ENCODE measurements around the gene PAOX.

Gene PAOX

DNA sequence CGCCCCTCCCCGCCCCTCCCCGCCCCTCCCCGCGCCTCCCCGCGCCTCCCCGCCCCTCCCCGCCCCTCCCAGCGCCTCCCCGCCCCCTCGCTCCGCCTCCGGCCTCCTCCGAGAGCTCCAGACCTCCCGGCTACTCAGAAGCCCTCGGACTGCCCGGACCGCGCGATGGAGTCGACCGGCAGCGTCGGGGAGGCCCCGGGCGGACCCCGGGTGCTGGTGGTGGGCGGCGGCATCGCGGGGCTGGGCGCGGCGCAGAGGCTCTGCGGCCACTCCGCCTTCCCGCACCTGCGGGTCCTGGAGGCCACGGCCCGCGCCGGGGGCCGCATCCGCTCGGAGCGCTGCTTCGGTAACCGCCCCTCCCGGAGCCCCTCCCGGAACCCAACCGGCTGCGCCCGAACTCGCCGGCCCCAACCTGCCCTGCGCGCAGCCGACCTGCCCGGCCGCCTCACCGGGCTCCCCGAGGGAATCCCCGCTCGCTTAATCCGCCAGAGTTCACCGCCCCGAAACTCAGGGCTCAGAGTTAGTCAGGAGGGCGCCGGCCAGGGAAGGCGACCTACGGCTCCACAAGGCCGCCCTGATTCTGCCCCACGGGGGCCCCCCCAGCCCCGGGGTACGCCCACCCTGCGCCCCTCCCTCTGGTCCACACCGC, at the start of gene PAOX:
Gene PAOX (plus strand): TSS at position 111 of the 649 bp plus-strand sequence. CDS start 55 bp downstream, at position 166.
- peak; percentile 44 for DNase-seq

DNA sequence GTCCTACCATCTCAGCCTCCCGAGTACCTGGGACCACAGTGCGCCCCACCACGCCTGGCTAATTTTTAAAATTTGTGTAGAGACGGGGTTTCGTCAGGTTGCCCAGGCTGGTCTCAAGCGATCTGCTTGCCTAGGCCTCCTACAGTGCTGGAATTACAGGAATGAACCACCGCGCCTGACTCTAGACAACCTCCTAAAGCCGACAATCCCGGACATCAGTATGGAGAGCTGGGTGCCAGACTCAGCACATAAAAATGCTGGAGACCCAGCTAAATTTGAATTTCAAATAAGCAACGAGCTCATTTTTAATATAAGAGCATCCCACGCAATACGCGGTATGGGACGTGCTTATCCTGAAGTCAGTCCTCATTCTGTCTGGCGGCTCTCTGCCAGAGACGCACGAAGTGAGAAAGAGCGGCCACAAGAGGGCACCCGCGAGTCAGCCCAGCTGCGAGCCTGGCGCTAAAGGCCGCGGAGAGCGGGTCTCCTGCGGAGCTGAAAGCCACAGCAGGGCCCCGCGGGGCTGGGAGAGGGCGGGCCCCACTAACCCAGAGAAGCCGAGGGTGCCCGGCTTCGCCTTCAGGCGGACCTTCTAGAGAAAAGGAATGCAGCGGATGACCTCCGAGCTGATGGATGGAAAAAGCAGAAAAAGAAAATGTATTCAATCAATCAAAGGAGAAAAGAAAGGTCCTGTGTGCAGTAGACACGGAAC, 49.4 kb upstream of the PAOX start:
- peak; percentile 89 for DNase-seq

DNA sequence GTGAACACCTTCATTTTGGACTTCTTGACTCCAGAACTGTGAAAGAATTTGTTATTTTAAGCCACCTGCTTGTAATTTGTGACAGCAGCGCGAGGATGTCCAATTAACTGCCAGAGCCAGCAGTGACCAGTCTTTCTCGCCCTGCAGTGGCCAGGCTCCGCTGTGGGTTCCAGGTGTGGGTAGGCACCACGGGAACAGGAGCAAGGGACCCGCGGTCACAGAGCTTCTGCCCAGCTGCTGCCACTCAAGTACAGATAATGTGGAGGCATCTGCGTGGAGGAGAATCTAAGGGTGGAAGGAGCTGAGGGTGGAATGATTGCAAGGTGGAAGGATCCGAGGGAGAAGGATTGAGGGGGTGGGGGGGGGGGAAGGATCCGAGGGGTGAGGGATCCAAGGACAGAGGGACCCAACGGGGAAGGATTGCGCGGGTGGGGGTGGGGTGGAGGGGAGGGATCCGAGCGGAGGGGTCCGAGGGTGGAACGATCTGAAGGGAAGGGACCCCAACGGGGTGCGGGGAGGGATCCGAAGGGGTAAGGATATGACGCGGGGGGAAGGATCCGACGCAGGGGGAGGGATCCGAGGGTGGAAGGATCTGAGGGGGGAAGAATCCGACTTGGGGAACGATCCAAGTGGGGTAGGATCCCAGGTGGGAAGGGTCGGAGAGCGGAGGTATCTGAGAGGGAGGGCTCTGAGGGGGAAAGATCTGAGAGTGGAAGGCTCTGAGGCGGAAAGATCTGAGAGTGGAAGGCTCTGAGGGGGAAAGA, 45.9 kb upstream of the PAOX start:
- no peak for DNase-seq

DNA sequence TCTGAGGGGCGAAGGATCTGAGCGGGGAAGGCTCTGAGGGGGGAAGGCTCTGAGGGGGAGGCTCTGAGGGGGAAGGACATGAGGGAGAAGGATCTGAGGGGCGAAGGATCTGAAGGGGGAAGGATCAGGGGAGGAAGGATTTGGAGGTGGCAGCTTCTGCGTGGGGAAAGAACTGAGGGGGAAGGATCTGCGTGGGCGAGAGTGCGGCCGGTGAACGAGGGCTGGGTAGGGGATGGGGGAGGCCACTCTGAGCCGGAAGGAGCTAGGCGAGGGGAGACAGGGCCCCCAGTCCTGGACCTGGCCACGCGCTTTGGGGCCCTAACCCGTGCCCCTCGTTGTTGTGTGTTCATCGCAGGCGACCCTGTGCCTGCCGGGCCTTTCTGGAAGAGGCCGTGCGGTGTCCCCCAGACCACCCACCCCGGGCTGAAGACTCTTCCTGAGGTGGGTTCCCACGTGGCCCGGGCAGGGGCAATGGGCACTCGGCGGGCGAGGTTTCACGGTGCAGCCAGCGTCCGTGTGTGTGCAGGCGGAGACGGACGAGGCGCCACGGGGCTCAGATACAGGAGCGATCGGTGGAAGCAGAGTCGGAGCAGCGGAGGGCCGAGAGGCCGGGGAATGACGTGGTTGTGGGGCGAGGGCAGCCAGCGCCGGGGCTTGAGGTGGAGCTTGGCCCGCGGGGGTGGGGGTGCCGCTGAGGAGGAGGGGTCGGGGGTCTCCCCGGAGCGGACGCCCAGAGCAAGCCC, 44.4 kb upstream of the PAOX start:
- peak; percentile 21 for DNase-seq

DNA sequence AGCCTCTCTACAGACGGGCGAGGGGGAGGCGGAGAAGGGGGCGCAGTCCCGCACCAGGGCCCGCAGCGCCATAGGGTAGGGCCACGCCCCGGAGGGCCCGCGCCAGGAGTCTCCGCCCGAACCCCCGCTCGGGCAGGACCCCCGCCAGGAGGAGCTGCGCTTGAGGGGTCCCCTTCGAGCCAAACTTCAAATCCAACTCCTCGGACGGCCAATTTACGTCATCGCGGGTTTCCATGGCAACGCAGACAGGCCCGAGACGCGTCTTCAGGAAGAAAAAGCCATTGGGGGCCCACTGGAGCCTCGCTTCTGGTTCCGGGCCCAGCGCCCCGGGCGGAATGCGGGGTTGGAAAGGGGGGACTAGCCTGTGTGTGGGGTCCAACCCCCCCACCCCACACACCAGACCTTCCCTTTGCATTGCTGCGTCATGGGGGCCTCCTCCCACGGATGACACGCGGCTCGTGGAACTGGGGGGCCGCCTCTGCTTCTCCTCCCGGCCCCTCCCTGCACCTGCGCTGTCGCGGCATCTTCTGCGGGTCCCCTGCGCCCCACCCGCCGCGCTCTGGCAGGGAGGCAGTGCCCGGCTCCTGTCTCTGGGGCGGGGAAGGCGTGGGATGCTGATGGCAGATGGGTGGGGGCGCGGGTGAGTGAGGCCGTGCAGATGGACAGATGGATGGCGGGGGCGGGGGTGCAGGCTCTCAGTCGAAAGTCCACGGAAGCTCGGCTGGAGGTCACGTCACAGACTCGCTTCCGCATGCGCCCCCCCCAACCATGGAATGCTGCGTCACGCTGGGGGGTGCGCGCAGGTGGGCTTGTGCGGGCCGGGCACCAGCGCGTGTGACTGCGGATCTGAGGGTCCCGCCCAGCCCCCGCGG, 43.6 kb upstream of the PAOX start:
- peak; percentile 62 for DNase-seq

DNA sequence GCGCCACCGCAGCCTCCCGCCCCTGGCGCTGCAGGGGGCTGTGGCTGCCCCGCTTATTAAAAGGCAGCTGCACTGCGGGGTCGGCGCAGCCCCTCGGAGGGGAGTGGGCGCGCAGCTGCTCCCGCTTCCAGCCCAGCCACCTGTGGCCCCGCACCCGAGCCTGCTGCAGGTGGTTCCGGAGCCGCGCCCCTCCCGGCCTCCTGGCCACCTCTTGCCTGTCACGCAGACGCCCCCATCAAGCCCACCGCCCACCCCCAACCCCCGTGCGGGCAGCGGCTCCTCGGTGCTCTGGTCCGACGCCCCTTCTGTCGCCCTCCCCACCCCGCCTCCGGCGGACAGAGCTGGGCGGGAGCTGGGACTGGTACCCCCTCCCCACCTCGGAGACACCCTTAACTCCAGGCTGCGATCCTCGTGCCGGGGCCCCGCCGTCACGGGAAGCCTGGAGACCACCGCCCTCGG, 42.9 kb upstream of the PAOX start:
- no peak for DNase-seq

DNA sequence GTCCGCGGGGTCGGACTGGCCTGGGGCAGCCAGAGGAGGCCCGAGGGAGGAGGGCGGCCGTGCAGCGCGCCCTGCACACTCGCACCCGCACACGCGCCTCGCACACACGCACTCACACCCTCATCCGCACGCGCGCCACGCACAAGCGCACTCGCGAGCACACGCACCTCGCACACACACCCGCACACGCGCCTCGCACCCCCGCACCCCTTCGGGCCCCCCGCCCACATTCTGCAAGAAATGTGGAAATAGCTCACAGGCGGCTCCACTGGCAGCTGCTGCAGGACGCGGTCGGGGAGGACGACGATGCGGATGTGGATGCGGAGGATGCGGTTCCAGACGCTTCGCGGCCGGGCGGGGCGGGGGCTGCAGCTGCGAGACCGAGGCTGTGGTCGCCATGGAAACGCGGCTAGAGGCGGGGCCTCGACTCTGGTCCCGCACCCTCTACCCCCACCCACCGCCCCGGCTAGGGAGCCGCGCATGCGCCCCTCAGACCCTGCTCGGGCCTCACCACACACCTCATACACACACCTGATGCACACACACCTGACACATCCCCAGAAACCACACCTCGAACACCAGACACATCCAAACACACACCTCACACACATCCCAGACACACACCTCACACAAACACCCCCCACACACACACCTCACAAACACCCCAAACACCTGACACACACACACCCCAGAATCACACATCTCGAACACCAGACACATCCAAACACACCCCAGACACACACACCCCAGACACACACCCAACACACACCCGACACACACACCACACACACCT, 42.3 kb upstream of the PAOX start, which contains the start of gene CALY:
Gene CALY (minus strand): TSS at position 320 of the 793 bp plus-strand sequence. CDS start 7,907 bp downstream, outside the sequence.
- DNase-seq, result peak; percentile 42

DNA sequence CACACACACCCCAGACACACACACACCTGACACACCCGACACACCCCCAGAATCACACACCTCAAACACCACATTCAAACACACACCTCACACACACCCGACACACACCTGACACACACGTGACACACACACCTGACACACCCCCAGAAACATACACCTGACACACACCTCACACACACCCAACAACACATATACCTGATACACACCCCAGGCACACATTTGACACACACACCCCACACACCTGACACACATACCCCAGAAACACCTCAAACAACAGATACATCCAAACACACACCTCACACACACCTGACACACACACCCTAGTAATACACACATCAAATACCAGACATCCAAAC, 41.7 kb upstream of the PAOX start:
- no peak for DNase-seq

DNA sequence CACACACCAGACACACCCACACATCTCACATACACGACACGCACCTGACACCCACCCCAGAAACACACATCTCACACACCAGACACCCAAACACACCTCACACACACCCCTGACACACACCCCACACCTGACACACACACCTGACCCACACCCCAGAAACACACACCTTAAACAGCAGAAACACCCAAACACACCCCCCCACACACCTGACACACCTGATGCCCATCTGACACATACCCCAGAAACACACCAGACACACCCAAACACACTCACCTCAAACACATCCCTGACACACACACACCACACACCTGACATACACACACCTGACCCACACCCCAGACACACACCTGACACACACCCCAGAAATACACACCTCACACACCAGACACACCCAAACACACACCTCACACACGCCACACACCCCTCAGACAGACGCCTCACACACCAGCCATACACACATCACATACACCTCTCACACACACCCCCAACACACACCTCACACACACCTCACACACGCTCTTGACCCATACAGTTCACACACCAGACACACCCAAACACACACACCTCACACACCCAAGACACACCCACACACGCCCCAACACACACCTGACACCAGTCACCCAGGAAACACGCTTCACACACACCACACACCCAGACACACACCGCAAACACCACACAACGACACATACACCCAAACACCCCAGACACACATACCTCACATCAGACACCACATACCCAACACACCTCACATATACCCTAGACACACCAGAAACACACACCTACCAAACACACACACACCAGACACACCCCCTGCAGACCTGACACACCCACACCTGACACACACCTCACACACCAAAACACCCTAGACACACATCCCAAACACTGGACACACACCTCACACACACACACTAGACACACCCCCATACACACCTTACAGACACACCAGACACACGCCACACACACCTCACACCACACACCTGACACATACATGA, 40.7 kb upstream of the PAOX start:
- DNase-seq, result no peak

DNA sequence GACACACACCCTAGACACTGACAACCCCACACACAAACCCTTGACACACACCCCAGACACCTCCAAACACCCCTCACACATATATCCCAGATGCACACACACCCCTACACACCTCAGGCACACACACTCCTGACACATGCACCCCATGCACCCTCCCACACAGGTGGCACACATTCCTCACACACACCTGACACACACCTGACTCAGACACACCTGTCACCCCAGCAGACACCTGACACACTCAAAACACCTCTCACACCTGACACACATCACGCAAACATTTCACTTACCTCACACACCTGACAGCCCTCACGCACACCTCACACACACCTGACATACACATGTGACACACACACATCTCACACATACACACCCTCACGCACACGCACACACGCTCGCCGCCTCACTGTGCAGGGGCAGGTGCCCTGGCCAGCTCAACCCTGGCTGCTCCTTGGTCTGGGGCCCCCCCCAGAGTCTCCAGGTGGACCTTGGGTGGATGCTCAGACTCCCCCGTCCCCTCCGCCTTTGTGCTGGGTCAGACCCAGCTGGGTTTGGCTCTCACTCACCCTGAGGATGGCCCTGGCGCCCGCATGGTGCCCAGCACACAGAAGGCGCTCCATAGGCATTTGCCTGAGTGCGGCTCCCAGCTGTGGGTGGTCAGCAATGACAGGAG, 39.2 kb upstream of the PAOX start:
- DNase-seq, result no peak

DNA sequence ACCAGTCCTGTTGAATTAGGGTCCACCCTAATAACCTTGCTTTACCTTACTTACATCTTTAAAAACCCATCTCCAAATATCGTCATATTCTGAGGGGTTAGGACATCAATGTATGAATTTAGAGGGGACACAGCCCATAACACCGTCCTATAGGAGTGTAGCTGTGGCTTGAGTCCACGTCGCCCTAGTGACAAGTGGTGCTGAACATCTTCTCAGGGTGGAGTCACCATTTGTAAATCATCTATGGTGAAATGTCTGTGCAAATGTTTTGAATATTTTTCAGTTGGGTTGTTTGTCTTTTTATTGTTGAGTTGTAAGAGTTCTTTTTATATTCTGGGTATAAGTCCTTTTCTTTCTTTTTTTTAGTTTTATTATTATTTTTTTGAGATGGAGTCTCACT, 37.1 kb upstream of the PAOX start:
- DNase-seq, result no peak

DNA sequence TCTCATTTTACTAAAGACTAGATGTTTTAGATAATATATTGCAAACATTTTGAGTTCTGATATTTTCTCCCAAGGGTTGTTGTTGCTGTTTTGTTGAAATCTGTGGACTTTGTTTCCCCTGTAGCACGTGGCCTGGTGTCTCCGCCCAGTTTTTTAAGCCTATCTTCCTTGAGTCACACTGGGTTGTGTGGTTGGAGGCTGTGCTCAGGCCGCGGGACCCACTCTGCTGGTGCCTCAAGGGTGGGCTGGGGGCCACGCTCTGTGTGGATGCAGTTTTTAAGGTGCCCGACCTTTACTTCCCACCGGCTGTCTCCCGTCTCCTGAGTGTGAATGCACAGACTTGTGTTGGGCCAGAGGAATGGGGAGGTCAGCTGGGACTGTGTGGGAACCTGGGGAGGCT, 36.1 kb upstream of the PAOX start:
- no peak for DNase-seq

DNA sequence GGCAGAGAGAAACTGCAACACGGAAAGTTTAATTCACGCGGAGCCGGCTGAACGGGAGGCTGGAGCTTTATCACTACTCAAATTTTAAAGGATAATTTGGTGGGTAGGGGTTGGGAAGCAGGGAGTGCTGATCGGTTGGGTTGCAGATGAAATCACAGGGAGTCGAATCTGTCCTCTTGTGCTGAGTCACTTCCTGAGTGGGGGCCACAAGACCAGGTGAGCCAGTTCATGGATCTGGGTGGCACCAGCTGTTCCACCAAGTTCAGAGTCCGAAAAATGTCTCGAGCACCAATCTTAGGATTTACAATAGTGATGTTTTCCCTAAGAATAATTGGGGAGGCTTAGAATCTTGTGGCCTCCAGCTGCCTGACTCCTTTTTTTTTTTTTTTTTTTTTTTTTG, 35.5 kb upstream of the PAOX start:
- no peak for DNase-seq

DNA sequence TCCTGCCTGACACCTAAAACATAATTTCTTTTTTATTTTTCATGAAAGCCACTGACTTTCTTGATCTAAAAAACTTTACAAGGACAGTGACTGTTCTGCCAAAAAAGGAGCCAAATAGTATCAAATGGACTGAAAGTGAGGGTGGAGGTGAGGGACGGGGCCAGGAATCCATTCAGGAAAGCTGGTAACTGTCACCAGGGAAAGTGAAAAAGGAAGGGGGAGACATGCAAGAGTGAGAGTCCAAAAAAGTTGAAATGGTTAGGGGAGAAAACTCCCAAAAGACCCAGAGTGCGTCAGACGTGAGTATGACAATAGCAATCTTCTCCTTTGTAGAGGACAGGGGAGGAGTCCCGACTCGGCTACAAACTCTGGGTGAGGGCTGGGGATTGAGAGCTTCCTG, 34.8 kb upstream of the PAOX start:
- DNase-seq, result no peak

DNA sequence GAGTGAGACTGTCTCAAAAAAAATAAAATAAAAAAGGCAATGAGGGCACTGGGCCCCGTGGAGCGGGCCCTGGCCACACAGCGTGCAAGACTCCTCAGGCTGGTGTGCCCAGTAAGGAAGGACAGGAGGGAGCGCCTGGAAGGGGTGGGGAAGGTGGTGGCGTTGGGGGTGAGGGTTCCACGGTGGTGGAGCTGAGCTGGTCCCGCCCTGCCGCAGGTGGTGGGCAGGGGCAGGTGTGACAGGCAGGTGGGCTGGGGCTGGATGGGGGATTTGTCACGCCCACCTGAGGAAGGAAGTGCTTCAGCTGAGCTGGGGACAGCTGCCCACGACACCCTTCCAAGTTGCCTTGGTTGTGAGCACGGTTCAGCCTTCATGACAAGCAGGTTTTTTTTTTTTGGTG, 32.6 kb upstream of the PAOX start:
- no peak for DNase-seq

DNA sequence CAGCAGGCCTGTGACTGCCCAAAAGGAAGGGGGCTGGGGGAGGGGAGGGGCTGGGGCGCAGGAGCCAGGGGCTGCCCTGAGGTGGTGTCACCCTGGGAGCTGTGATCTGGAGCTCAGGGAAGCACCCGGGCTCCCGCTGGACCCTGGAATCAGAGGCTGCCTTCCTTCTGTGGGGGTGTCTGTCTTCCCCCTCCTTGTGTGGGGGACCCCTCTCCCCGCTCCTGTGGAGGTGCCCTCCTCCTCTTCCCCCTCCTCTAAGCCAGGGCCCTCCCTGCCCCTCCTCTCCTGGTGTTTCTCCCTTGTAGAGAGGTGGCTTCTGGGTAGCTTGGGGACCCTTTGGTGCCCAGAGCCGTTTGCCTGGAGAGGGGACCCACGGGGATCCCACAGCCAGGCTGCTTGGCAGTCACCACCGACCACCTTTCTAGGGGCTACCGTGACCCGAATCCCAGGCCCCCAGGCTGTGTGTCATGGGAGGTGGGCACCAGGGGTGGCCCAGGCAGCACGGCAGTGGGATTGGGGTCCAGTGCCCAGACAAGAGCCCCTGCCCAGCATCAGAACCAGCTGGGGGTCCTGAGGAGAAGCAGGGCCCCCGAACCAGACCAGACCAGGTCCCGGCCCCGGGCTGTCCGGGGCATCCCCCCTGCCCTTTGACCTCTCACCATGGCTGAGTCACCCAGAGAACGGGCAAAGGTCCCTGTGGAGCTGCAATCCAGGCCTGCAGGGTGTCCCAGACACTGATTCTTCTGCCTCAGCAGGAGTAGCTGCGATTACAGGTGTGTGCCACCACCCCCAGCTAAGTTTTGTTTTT, 31.1 kb upstream of the PAOX start:
- DNase-seq, result no peak

DNA sequence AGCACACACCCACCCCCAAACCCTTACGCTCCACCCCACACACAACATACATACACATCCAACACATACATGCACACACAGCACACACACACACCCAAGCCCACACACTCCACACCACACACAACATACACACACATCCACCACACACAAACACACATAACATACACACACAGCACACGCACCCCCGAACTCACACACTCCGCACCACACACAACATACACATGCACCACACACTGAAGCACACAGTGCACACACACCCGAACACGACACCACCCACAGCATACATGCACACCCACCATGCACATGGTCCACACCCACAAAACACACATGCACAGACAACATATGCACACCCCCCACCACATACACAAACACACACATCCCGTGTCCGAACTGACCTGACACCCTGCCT, 29.9 kb upstream of the PAOX start:
- DNase-seq, result no peak

DNA sequence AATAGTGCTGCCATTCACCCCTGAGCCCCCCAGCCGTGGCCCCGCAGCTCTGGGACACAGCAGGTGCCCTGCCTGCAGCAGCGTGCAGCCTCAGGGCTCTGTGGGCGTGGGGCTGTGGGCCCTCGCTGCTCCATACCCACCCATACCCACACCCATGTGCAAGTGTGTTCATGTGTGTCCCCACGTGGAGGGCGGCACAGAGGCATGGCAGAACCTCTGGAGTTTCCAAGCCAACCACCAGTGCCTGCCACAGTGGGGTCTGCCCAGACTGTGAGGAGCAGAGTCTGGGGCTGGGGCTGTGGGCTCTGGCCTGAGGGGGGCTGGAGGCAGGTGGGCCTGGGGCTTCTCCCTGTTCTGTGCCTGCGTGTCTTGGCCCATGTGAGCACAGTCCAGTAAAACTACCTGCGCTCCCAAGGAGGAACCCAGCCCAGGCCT, 29.5 kb upstream of the PAOX start:
- no peak for DNase-seq
